Measurements from ENCODE around the gene SMIM3. TPM values are rescaled to one million over a fixed set of nuclear protein-coding genes. Genes with fewer than 3 reads are reported as not detected.

Gene SMIM3
- total and polyA plus RNA-seq, 2 of the 4 experiments (the other 2 are of a cell fraction), result 37.5 to 53.4 TPM

- Histone ChIP-seq H3K79me1 (ENCODE audit: low read depth in 1 of 2, low read length in 2 of 2) (peaks cover 16 to 29% of the 10 kb centered on the region in 2 experiments), H2AK5ac (ENCODE audit: low read depth, low read length) (no peak overlapping the region), H4K8ac (ENCODE audit: low read depth in 2 of 2, low read length in 2 of 2) (no peak overlapping the region; a peak in 1 of 4 replicates), H3K23ac (ENCODE audit: low read depth, low read length) (no peak overlapping the region), H2BK120ac (ENCODE audit: low read depth, low read length) (no peak overlapping the region), H3K9ac (ENCODE audit: low read depth, low read length) (no peak overlapping the region), H4K91ac (ENCODE audit: insufficient read depth, low read depth, low read length) (no peak overlapping the region), H2AK9ac (replicated peaks; ENCODE audit: low read depth, low read length, poor library complexity) (no peak overlapping the region), H3K27ac (ENCODE audit: insufficient read depth, low read length) (peak overlapping the region; percentile 62; the same call in 1 of the 2 replicates), H4K5ac (ENCODE audit: low read depth, low read length) (no peak overlapping the region), H3K4me3 (ENCODE audit: insufficient read depth, low read depth, low read length) (no peak overlapping the region), H3K9me3 (ENCODE audit: control insufficient read depth, insufficient read depth, low read length) (no peaks in the 10 kb centered on the region), H3K18ac (ENCODE audit: low read depth, low read length) (no peak overlapping the region), H4K20me1 (ENCODE audit: insufficient read depth, low read length) (peaks cover 13% of the 10 kb centered on the region; the same call in 1 of the 2 replicates), H3K56ac (ENCODE audit: extremely low read depth, insufficient read depth, low read length) (no peak overlapping the region), H3K4ac (ENCODE audit: low read depth, low read length) (no peak overlapping the region), H3K27me3 (ENCODE audit: control insufficient read depth, insufficient read depth, low read length) (no peaks in the 10 kb centered on the region), H2BK5ac (ENCODE audit: low read depth, low read length, poor library complexity, severe bottlenecking) (peak overlapping the region; percentile 70), H3K4me1 (ENCODE audit: control insufficient read depth, insufficient read depth, low read length) (no peaks in the 10 kb centered on the region; the same call in 1 of the 2 replicates), H3K4me2 (ENCODE audit: low read depth, low read length) (peak overlapping the region; percentile 68), H2BK15ac (ENCODE audit: low read depth, low read length) (no peak overlapping the region), H3K36me3 (ENCODE audit: control insufficient read depth, insufficient read depth, low read length) (peaks cover 16% of the 10 kb centered on the region), H2BK20ac (ENCODE audit: low read depth, low read length) (no peak overlapping the region), H3K14ac (replicated peaks; ENCODE audit: low read depth, low read length) (no peak overlapping the region), H2AFZ (replicated peaks; ENCODE audit: low read length, poor library complexity) (no peak overlapping the region), H3K9me1 (ENCODE audit: insufficient read depth, low read length) (0 out of 2 replicates have a peak, but pooled peaks cover 3% of the 10 kb centered on the region)
- dilution Hi-C loops (cut with HindIII; ENCODE audit: low sequenced_read_pairs, unreplicated experiment) (no loop called here), in situ Hi-C loops (cut with MboI; ENCODE audit: low sequenced_read_pairs) (no loop called here), intact Hi-C loops (cut with micrococcal nuclease) (no loop called here)
- no CpG with 5 or more reads among the region's 3 CpGs for WGBS, 2 experiments (ENCODE audit: extremely low coverage in 2 of 2, insufficient read length in 1 of 2)
- no TSS peak for BruUV-seq (replicated peaks)
- ATAC-seq (ENCODE audit: low read depth) (peak; percentile 80), DNase-seq (peak; percentile 40)
- ChIA-PET CTCF (interaction anchor here (1.0 kb wide), 1 partner anchor 32 kb away, joined by 3 read pairs; no protein-coding TSS in a partner anchor), POLR2A (ENCODE audit: unreplicated experiment) (no interaction called here)
- TF ChIP-seq FOS (IDR thresholded peaks at IDR 0.05; ENCODE audit: low read depth, low read length) (no peak), RFX5 (IDR thresholded peaks at IDR 0.05; ENCODE audit: low read depth, low read length) (no peak), POLR2A (IDR thresholded peaks at IDR 0.05; ENCODE audit: low read depth, low read length) (no peak), CEBPB (IDR thresholded peaks at IDR 0.05; ENCODE audit: low read depth, low read length) (no peak), MAFK (IDR thresholded peaks at IDR 0.05; ENCODE audit: low read depth, low read length) (no peak), SMC3 (IDR thresholded peaks at IDR 0.05; ENCODE audit: low read depth, low read length) (no peak), RAD21 (IDR thresholded peaks at IDR 0.05; ENCODE audit: low read length) (no peak), MXI1 (IDR thresholded peaks at IDR 0.05; ENCODE audit: borderline replicate concordance, low read depth, low read length) (no peak), RCOR1 (IDR thresholded peaks at IDR 0.05; ENCODE audit: insufficient replicate concordance, low read length) (no peak), BHLHE40 (IDR thresholded peaks at IDR 0.05; ENCODE audit: low read depth, low read length) (no peak), USF2 (IDR thresholded peaks at IDR 0.05; ENCODE audit: low read depth, low read length) (no peak), CTCF (conservative IDR thresholded peaks at IDR 0.05; ENCODE audit: low read depth, low read length) (no peak), MAZ (IDR thresholded peaks at IDR 0.05; ENCODE audit: borderline replicate concordance, low read depth, low read length) (no peak), NFE2L2 (IDR thresholded peaks at IDR 0.05; ENCODE audit: low read depth, low read length) (no peak), CHD1 (IDR thresholded peaks at IDR 0.05; ENCODE audit: low read depth, low read length) (no peak)
Measured at GRCh38 chr5:150751096-150751891, 27.3 kb upstream of the SMIM3 start.

Measured in IMR-90 (cell line).